Measurements from ENCODE around the gene PLA2G10. TPM values are rescaled to one million over a fixed set of nuclear protein-coding genes. Genes with fewer than 3 reads are reported as not detected.

The PLA2G10 gene
- total RNA-seq, 1 experiment from 2014 or later: not detected

Other genes starting within 250 kb of the PLA2G10 start
- gene PARN, start 64.0 kb downstream of the PLA2G10 start, total RNA-seq (2014; rRNA removed; shearing (Covaris generic)): 64.6 and 86.6 TPM in 2 replicates
- gene BFAR, start 61.4 kb downstream of the PLA2G10 start, total RNA-seq (2014; rRNA removed; shearing (Covaris generic)): 94.3 and 146 TPM in 2 replicates
- 0.50 and 0.72 TPM in 2 replicates for gene NPIPA3, start 9.1 kb upstream of the PLA2G10 start, total RNA-seq (2014; rRNA removed; shearing (Covaris generic))
- gene NPIPA2, start 48.2 kb upstream of the PLA2G10 start, total RNA-seq (2014; rRNA removed; shearing (Covaris generic)): 0.50 and 0.72 TPM in 2 replicates
- gene NOMO1, start 139.4 kb upstream of the PLA2G10 start, total RNA-seq (2014; rRNA removed; shearing (Covaris generic)): 119 and 135 TPM in 2 replicates
- 24.4 and 30.8 TPM in 2 replicates for gene NPIPA1, start 243.1 kb upstream of the PLA2G10 start, total RNA-seq (2014; rRNA removed; shearing (Covaris generic))

All from A172 (cell line).